NCI-H2029 treated with DMSO at 0.1 percent for 48 hours (cell line): ENCODE data around the gene ZNF827.

Experiments
- DNase-seq: peaks from one replicate; lab custom pipeline; 2025; lab: John Stamatoyannopoulos, UW

ZNF827 gene

GRCh38 chr4:145828802-145829485, 109.7 kb downstream of the ZNF827 start:
- no peak for DNase-seq

GRCh38 chr4:145827885-145828284, 110.7 kb downstream of the ZNF827 start:
- DNase-seq: no peak

GRCh38 chr4:145825255-145825654, 113.4 kb downstream of the ZNF827 start:
- DNase-seq: no peak

GRCh38 chr4:145824463-145824862, 114.2 kb downstream of the ZNF827 start:
- no peak for DNase-seq

- DNase-seq: no peak
Observed at GRCh38 chr4:145823743-145824142, 114.9 kb downstream of the ZNF827 start.

- no peak for DNase-seq
Observed at GRCh38 chr4:145822581-145822980, 116.0 kb downstream of the ZNF827 start.

- DNase-seq: no peak
Observed at GRCh38 chr4:145822181-145822580, 116.4 kb downstream of the ZNF827 start.

GRCh38 chr4:145821766-145822165, 116.9 kb downstream of the ZNF827 start:
- DNase-seq: no peak

- no peak for DNase-seq
Observed at GRCh38 chr4:145820407-145820806, 118.2 kb downstream of the ZNF827 start.

- no peak for DNase-seq
Observed at GRCh38 chr4:145819853-145820181, 118.8 kb downstream of the ZNF827 start.

GRCh38 chr4:145819101-145819852, 119.3 kb downstream of the ZNF827 start:
- DNase-seq: no peak

- DNase-seq: no peak
Observed at GRCh38 chr4:145818011-145818410, 120.6 kb downstream of the ZNF827 start.

GRCh38 chr4:145816091-145816490, 122.5 kb downstream of the ZNF827 start:
- DNase-seq: no peak

- DNase-seq: no peak
Observed at GRCh38 chr4:145815626-145816025, 123.0 kb downstream of the ZNF827 start.

GRCh38 chr4:145815027-145815612, 123.5 kb downstream of the ZNF827 start:
- DNase-seq: no peak

GRCh38 chr4:145814246-145814645, 124.4 kb downstream of the ZNF827 start:
- DNase-seq: no peak

GRCh38 chr4:145812919-145813318, 125.7 kb downstream of the ZNF827 start:
- DNase-seq: no peak

- no peak for DNase-seq
Observed at GRCh38 chr4:145808848-145809512, 129.6 kb downstream of the ZNF827 start.

GRCh38 chr4:145808021-145808650, 130.5 kb downstream of the ZNF827 start:
- no peak for DNase-seq

GRCh38 chr4:145805490-145805889, 133.1 kb downstream of the ZNF827 start:
- no peak for DNase-seq

- DNase-seq: no peak
Observed at GRCh38 chr4:145804116-145804515, 134.5 kb downstream of the ZNF827 start.

GRCh38 chr4:145799223-145799622, 139.4 kb downstream of the ZNF827 start:
- no peak for DNase-seq
